SJCRH30 (cell line): Measurements from ENCODE around the gene GPR18. TPM values are rescaled to one million over a fixed set of nuclear protein-coding genes. Genes with fewer than 3 reads are reported as not detected.
A peak's percentile ranks its signal among the peaks of the same experiment; 100 is the strongest.

Experiments used
- DNase-seq, 2 experiments: peaks; one replicate each; pipeline ENCODE4 v3.0.0-alpha.2; 2015 to 2020
- H3K27ac ChIP-seq: fragments of 250-450 bp; sonication (Bioruptor Pico); 2 replicates; pipeline ENCODE4 v1.5.1; 2020; ENCODE audit warnings: mild to moderate bottlenecking, moderate library complexity
- H3K27me3 ChIP-seq: fragments of 250-450 bp; sonication (Bioruptor Pico); 2 replicates; pipeline ENCODE4 v1.5.1; 2020; ENCODE audit warnings: mild to moderate bottlenecking, moderate library complexity
- H3K36me3 ChIP-seq: fragments of 250-450 bp; sonication (Bioruptor Pico); 2 replicates; pipeline ENCODE4 v1.5.1; 2020; ENCODE audit warnings: mild to moderate bottlenecking, moderate library complexity
- H3K4me1 ChIP-seq: fragments of 250-450 bp; sonication (Bioruptor Pico); 2 replicates; pipeline ENCODE4 v1.5.1; 2020; ENCODE audit warnings: mild to moderate bottlenecking, moderate library complexity
- H3K4me3 ChIP-seq: fragments of 250-450 bp; sonication (Bioruptor Pico); 2 replicates; pipeline ENCODE4 v1.5.1; 2020; ENCODE audit warnings: mild to moderate bottlenecking, moderate library complexity
- H3K9me3 ChIP-seq: fragments of 250-450 bp; sonication (Bioruptor Pico); replicated peaks from 2 replicates; pipeline ENCODE4 v1.5.1; 2020; ENCODE audit warnings: mild to moderate bottlenecking, moderate library complexity
- total RNA-seq: library from RNA; depleted of rRNA; stranded (reverse); fragments of >200 nt; shearing (Covaris generic); gene quantifications from 2 replicates; pipeline ENCODE4 v1.2.3, GENCODE V29; 2014; rRNA removed

The GPR18 gene, protein sequence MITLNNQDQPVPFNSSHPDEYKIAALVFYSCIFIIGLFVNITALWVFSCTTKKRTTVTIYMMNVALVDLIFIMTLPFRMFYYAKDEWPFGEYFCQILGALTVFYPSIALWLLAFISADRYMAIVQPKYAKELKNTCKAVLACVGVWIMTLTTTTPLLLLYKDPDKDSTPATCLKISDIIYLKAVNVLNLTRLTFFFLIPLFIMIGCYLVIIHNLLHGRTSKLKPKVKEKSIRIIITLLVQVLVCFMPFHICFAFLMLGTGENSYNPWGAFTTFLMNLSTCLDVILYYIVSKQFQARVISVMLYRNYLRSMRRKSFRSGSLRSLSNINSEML
- total RNA-seq: not detected in 2 replicates

- DNase-seq: no peak
- Histone ChIP-seq H3K4me3 (no peak within 1 kb of the TSS), H3K27ac (no peak within 1 kb of the TSS), H3K4me1 (no peaks in the 10 kb centered on the region), H3K27me3 (no peaks in the 10 kb centered on the region), H3K9me3 (no peaks in the 10 kb centered on the region), H3K36me3 (peaks cover 15% of the 10 kb centered on the region)
Measured at GRCh38 chr13:99258210-99258860, at the start of gene GPR18. GPR18 (minus strand) TSS chr13:99258379; CDS start chr13:99255872, 2,507 bp downstream.

DNA sequence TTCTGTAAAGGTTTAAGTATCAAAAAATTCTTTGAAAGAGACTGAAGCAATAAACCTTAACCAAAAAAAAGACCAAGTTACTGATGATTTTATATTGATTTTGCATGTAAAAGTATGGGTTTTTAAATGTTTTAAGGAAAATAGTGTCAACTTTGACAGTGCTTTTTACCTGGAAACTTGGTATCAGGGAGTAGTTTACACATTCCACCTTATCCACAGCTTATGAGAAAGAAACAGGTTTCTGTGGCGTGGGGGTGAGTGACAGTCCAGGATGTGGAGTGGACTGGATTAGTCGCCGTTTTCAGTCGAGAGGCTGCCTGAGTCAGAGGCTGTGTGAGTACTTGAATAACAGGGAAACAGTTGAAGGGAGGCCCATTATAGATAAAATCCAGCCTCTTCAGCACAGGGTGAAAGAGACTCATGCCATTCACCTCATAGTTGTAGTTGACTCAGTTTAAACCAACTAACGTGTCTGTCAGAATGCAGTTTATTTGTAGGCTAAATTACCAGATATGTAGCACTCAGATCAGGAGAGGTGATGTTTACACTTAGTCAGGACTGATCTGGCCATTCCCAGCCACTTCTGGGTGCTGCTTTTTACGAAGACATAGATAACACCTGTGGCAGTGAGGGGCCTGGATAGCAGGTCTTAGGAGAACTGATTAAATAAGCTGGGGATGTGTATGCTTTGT is 49.6 kb upstream of the GPR18 start:
- peak; percentile 23 to 30 for DNase-seq
- Histone ChIP-seq H3K9me3 (no peaks in the 10 kb centered on the region), H3K36me3 (no peaks in the 10 kb centered on the region), H3K4me1 (peaks cover 2% of the 10 kb centered on the region; the same call in 1 of the 2 replicates), H3K27ac (no peak overlapping the region), H3K27me3 (no peaks in the 10 kb centered on the region), H3K4me3 (no peak overlapping the region)

DNA sequence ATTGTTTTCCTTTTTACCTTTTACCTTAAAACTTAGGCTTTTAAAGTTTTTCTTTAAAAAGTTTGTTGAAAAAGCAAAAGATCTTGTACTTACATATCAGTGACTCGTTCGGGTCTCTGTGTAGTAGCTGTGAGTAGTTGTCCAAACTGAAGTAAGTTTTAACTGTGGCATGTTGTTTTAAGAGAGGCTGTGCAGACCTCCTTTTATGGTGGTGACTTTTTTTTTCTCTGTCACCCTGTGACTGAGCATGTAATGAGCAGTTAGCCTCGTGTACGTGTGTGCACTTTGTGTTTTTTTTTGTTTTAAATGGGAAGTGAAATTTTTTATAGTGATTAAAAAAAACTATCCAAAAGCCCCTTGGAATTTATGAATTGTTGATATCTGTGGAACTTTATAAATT is 49.1 kb upstream of the GPR18 start, which contains the start of gene GPR183:
Gene GPR183 (minus strand): TSS at position 153 of the 400 bp plus-strand sequence. CDS start 11,254 bp downstream, outside the sequence.
- Histone ChIP-seq H3K9me3 (no peaks in the 10 kb centered on the region), H3K36me3 (no peaks in the 10 kb centered on the region), H3K27me3 (no peaks in the 10 kb centered on the region), H3K4me1 (peaks cover 2% of the 10 kb centered on the region; the same call in 1 of the 2 replicates), H3K4me3 (no peak within 1 kb of the TSS), H3K27ac (no peak within 1 kb of the TSS)
- no peak for DNase-seq

DNA sequence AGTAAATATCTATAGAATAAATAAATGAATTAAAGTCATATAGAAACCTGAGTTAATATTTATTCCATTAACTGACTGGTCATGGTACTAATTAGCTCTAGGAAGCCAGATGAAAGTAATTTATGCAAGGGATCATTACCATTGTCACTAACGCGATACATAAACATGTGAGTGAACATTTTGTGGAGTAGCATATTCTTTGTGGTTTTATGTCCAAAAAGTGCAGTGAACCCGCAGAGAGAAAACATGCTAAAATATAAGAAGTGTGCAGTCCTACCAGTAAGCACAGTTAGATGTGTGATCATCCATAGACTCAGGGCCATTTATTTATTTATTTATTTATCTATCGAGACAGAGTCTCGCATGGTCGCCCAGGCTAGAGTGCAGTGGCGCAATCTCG is 47.4 kb upstream of the GPR18 start:
- Histone ChIP-seq H3K4me1 (peaks cover 2% of the 10 kb centered on the region; the same call in 1 of the 2 replicates), H3K4me3 (no peak overlapping the region), H3K27me3 (no peaks in the 10 kb centered on the region), H3K9me3 (no peaks in the 10 kb centered on the region), H3K36me3 (no peaks in the 10 kb centered on the region), H3K27ac (no peak overlapping the region)
- no peak for DNase-seq

- H3K27ac ChIP-seq: no peak overlapping the region
- no peak for DNase-seq
- H3K27me3 ChIP-seq: no peaks in the 10 kb centered on the region
- H3K9me3 ChIP-seq: no peaks in the 10 kb centered on the region
- H3K4me1 ChIP-seq: peaks cover 2% of the 10 kb centered on the region; the same call in 1 of the 2 replicates
- H3K36me3 ChIP-seq: no peaks in the 10 kb centered on the region
- H3K4me3 ChIP-seq: no peak overlapping the region
Measured at GRCh38 chr13:99305158-99305557, 47.0 kb upstream of the GPR18 start.

GRCh38 chr13:99304541-99304940 is 46.4 kb upstream of the GPR18 start:
- H3K27me3 ChIP-seq: no peaks in the 10 kb centered on the region
- no peak for DNase-seq
- no peaks in the 10 kb centered on the region for H3K9me3 ChIP-seq

DNA sequence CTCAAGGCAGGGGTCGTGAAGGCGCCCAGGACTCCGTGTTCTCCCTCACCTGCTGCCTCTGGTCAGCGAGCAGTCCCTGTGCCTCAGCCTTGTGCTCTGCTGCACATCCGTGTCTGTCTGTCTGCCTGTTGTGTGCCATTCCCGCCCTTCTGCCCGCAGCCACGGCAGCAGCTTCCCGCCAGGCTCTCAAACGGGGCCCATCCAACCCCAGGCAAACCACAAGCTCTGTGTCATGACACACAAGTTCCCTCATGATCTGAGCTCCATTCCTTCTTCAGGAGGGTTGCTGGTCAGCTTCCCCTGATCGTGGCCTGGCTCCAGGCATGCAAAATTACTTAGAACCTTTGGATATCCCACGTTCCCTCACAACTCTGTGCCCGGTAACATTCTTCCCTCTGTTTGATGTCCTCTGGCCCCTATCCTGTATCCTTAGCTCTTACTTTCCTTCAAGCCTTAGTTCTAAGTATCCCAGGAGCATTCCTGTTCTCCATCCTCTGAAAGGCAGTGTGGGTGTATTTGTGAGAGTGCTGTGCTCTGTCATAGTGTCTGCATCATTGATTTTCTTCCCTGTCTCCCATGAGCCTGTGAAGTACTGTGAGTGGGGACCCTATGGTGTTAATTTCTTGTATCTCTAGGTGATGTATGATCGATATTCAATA is 45.8 kb upstream of the GPR18 start:
- H3K27me3 ChIP-seq: no peaks in the 10 kb centered on the region

More at GRCh38 chr13:99304541-99304940, 46.4 kb upstream of the GPR18 start:
- no peak overlapping the region for H3K27ac ChIP-seq
- H3K36me3 ChIP-seq: no peaks in the 10 kb centered on the region
- peaks cover 2% of the 10 kb centered on the region for H3K4me1 ChIP-seq
- H3K4me3 ChIP-seq: no peak overlapping the region

DNA sequence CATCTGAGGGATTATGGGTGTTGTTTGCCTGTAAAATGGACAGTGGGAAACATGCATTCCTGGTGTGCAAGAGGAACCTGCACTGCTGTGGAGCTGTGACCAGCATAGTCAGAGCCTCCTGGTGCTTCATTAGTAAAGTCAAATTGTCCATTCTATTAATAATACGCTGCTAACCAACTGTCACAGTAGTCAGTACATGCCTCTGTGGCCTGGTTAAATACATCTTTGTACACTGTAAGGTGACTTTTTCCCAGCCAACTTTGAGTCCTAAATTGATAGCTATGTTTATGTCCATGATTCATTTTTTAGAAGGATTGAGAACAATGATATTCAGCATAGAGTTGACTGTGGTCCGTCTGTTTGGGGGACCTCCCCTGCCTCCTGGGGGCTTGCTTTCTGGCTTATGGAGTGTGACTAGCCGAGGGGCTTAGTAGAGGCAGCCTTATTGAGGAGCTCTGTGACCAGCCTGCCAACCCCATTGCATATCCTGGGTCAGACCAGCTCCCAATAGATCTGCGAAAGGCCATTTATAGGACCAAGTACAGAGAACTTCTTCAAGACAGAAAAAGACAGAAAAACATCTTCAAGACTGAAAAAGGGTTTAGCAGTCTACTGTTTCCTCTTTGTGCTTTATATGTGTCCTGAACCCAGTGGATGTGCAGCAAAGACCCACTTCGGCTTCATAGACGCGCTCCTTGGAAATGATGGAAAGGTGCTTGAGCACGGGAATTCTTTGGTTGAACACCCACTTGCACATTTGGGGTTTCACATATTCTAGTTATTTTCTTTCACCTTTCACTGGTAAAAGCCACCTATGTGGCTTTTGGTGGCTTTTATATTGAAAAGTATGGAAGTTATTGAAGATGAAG is 44.7 kb upstream of the GPR18 start:
- Histone ChIP-seq H3K36me3 (no peaks in the 10 kb centered on the region), H3K4me1 (peaks cover 2% of the 10 kb centered on the region), H3K9me3 (no peaks in the 10 kb centered on the region), H3K27me3 (no peaks in the 10 kb centered on the region), H3K4me3 (no peak overlapping the region), H3K27ac (no peak overlapping the region)
- no peak for DNase-seq

More for the DNA sequence above, 45.8 kb upstream of the GPR18 start:
- no peak for DNase-seq
- no peaks in the 10 kb centered on the region for H3K36me3 ChIP-seq
- no peaks in the 10 kb centered on the region for H3K9me3 ChIP-seq
- no peak overlapping the region for H3K4me3 ChIP-seq
- H3K27ac ChIP-seq: no peak overlapping the region
- H3K4me1 ChIP-seq: peaks cover 2% of the 10 kb centered on the region

GRCh38 chr13:99301913-99302636 is 43.9 kb upstream of the GPR18 start:
- Histone ChIP-seq H3K27ac (no peak overlapping the region), H3K36me3 (no peaks in the 10 kb centered on the region), H3K4me1 (no peaks in the 10 kb centered on the region; the same call in 1 of the 2 replicates), H3K4me3 (no peak overlapping the region), H3K27me3 (no peaks in the 10 kb centered on the region), H3K9me3 (no peaks in the 10 kb centered on the region)
- DNase-seq: no peak

- Histone ChIP-seq H3K9me3 (no peaks in the 10 kb centered on the region), H3K4me1 (no peaks in the 10 kb centered on the region; the same call in 1 of the 2 replicates), H3K36me3 (no peaks in the 10 kb centered on the region), H3K27ac (no peak overlapping the region), H3K4me3 (no peak overlapping the region), H3K27me3 (no peaks in the 10 kb centered on the region)
- no peak for DNase-seq
Measured at GRCh38 chr13:99301056-99301838, 43.1 kb upstream of the GPR18 start.

GRCh38 chr13:99299920-99300341 is 41.8 kb upstream of the GPR18 start:
- peak; percentile 8 to 51 for DNase-seq
- H3K36me3 ChIP-seq: no peaks in the 10 kb centered on the region
- H3K4me1 ChIP-seq: no peaks in the 10 kb centered on the region; the same call in 1 of the 2 replicates
- H3K4me3 ChIP-seq: no peak overlapping the region
- no peaks in the 10 kb centered on the region for H3K9me3 ChIP-seq
- H3K27ac ChIP-seq: no peak overlapping the region
- no peaks in the 10 kb centered on the region for H3K27me3 ChIP-seq

- H3K4me1 ChIP-seq: no peaks in the 10 kb centered on the region; the same call in 1 of the 2 replicates
- no peaks in the 10 kb centered on the region for H3K27me3 ChIP-seq
- H3K27ac ChIP-seq: no peak overlapping the region
- H3K4me3 ChIP-seq: no peak overlapping the region
- no peak for DNase-seq
- no peaks in the 10 kb centered on the region for H3K9me3 ChIP-seq
- no peaks in the 10 kb centered on the region for H3K36me3 ChIP-seq
Measured at GRCh38 chr13:99299256-99299919, 41.2 kb upstream of the GPR18 start.
